ENCODE measurements around the gene CD6.

The CD6 gene

GRCh38 chr11:60987577-60988277, 16.2 kb downstream of the CD6 start:
- TF ChIP-seq PAX5 (IDR thresholded peaks at IDR 0.05; ENCODE audit: insufficient read depth, low read length, severe bottlenecking) (no peak), SPI1 (IDR thresholded peaks at IDR 0.05; ENCODE audit: low read depth, low read length) (no peak), POLR2A (IDR thresholded peaks at IDR 0.05; ENCODE audit: low read depth, low read length) (no peak), POLR2AphosphoS5 (IDR thresholded peaks at IDR 0.05; ENCODE audit: low read depth, low read length) (no peak), TAF1 (IDR thresholded peaks at IDR 0.05; ENCODE audit: low read depth, low read length) (no peak), POU2F2 (IDR thresholded peaks at IDR 0.05; ENCODE audit: low read depth, low read length) (no peak)
- FAIRE-seq (no peak), DNase-seq (ENCODE audit: insufficient read length, low spot score) (no peak)

- FAIRE-seq (no peak), DNase-seq (ENCODE audit: insufficient read length, low spot score) (no peak)
- TF ChIP-seq POU2F2 (IDR thresholded peaks at IDR 0.05; ENCODE audit: low read depth, low read length), result no peak
- TF ChIP-seq POLR2AphosphoS5 (IDR thresholded peaks at IDR 0.05; ENCODE audit: low read depth, low read length), result no peak
- no peak for TF ChIP-seq SPI1 (IDR thresholded peaks at IDR 0.05; ENCODE audit: low read depth, low read length)
- no peak for TF ChIP-seq PAX5 (IDR thresholded peaks at IDR 0.05; ENCODE audit: insufficient read depth, low read length, severe bottlenecking)
- no peak for TF ChIP-seq TAF1 (IDR thresholded peaks at IDR 0.05; ENCODE audit: low read depth, low read length)
- TF ChIP-seq POLR2A (IDR thresholded peaks at IDR 0.05; ENCODE audit: low read depth, low read length), result no peak
Observed at GRCh38 chr11:60988658-60989057, 17.2 kb downstream of the CD6 start.

GRCh38 chr11:60989093-60989650, 17.7 kb downstream of the CD6 start:
- FAIRE-seq, result peak; percentile 95
- no peak for TF ChIP-seq POLR2A (IDR thresholded peaks at IDR 0.05; ENCODE audit: low read depth, low read length)
- TF ChIP-seq POLR2AphosphoS5 (IDR thresholded peaks at IDR 0.05; ENCODE audit: low read depth, low read length), result no peak
- TF ChIP-seq SPI1 (IDR thresholded peaks at IDR 0.05; ENCODE audit: low read depth, low read length), result no peak
- TF ChIP-seq TAF1 (IDR thresholded peaks at IDR 0.05; ENCODE audit: low read depth, low read length), result no peak
- TF ChIP-seq PAX5 (IDR thresholded peaks at IDR 0.05; ENCODE audit: insufficient read depth, low read length, severe bottlenecking), result no peak
- TF ChIP-seq POU2F2 (IDR thresholded peaks at IDR 0.05; ENCODE audit: low read depth, low read length), result no peak
- DNase-seq (ENCODE audit: insufficient read length, low spot score), result no peak

- DNase-seq (ENCODE audit: insufficient read length, low spot score) (no peak), FAIRE-seq (no peak)
- TF ChIP-seq POLR2A (IDR thresholded peaks at IDR 0.05; ENCODE audit: low read depth, low read length) (no peak), PAX5 (IDR thresholded peaks at IDR 0.05; ENCODE audit: insufficient read depth, low read length, severe bottlenecking) (no peak)
Observed at GRCh38 chr11:60991457-60991856, 20.0 kb downstream of the CD6 start.

GRCh38 chr11:60992842-60993409, 21.4 kb downstream of the CD6 start:
- FAIRE-seq (no peak), DNase-seq (ENCODE audit: insufficient read length, low spot score) (no peak)
- TF ChIP-seq TAF1 (IDR thresholded peaks at IDR 0.05; ENCODE audit: low read depth, low read length) (no peak), SPI1 (IDR thresholded peaks at IDR 0.05; ENCODE audit: low read depth, low read length) (no peak), POLR2AphosphoS5 (IDR thresholded peaks at IDR 0.05; ENCODE audit: low read depth, low read length) (no peak), POU2F2 (IDR thresholded peaks at IDR 0.05; ENCODE audit: low read depth, low read length) (no peak), POLR2A (IDR thresholded peaks at IDR 0.05; ENCODE audit: low read depth, low read length) (no peak), PAX5 (IDR thresholded peaks at IDR 0.05; ENCODE audit: insufficient read depth, low read length, severe bottlenecking) (no peak)

- FAIRE-seq (no peak), DNase-seq (ENCODE audit: insufficient read length, low spot score) (no peak)
- TF ChIP-seq POLR2A (IDR thresholded peaks at IDR 0.05; ENCODE audit: low read depth, low read length) (no peak), POLR2AphosphoS5 (IDR thresholded peaks at IDR 0.05; ENCODE audit: low read depth, low read length) (no peak), POU2F2 (IDR thresholded peaks at IDR 0.05; ENCODE audit: low read depth, low read length) (no peak), PAX5 (IDR thresholded peaks at IDR 0.05; ENCODE audit: insufficient read depth, low read length, severe bottlenecking) (no peak), SPI1 (IDR thresholded peaks at IDR 0.05; ENCODE audit: low read depth, low read length) (no peak), TAF1 (IDR thresholded peaks at IDR 0.05; ENCODE audit: low read depth, low read length) (no peak)
Observed at GRCh38 chr11:60993615-60994014, 22.1 kb downstream of the CD6 start.

- DNase-seq (ENCODE audit: insufficient read length, low spot score) (no peak), FAIRE-seq (no peak)
- TF ChIP-seq POU2F2 (IDR thresholded peaks at IDR 0.05; ENCODE audit: low read depth, low read length), result no peak
Observed at GRCh38 chr11:60994541-60995080, 23.1 kb downstream of the CD6 start.

GRCh38 chr11:60995798-60996197, 24.3 kb downstream of the CD6 start:
- FAIRE-seq, result no peak
- no peak for DNase-seq (ENCODE audit: insufficient read length, low spot score)
- TF ChIP-seq PAX5 (IDR thresholded peaks at IDR 0.05; ENCODE audit: insufficient read depth, low read length, severe bottlenecking) (no peak), POLR2AphosphoS5 (IDR thresholded peaks at IDR 0.05; ENCODE audit: low read depth, low read length) (no peak), TAF1 (IDR thresholded peaks at IDR 0.05; ENCODE audit: low read depth, low read length) (no peak), SPI1 (IDR thresholded peaks at IDR 0.05; ENCODE audit: low read depth, low read length) (no peak), POU2F2 (IDR thresholded peaks at IDR 0.05; ENCODE audit: low read depth, low read length) (no peak), POLR2A (IDR thresholded peaks at IDR 0.05; ENCODE audit: low read depth, low read length) (no peak)

- DNase-seq (ENCODE audit: insufficient read length, low spot score), result no peak
- no peak for FAIRE-seq
- TF ChIP-seq PAX5 (IDR thresholded peaks at IDR 0.05; ENCODE audit: insufficient read depth, low read length, severe bottlenecking) (no peak), POLR2A (IDR thresholded peaks at IDR 0.05; ENCODE audit: low read depth, low read length) (no peak), POU2F2 (IDR thresholded peaks at IDR 0.05; ENCODE audit: low read depth, low read length) (no peak), SPI1 (IDR thresholded peaks at IDR 0.05; ENCODE audit: low read depth, low read length) (no peak), TAF1 (IDR thresholded peaks at IDR 0.05; ENCODE audit: low read depth, low read length) (no peak), POLR2AphosphoS5 (IDR thresholded peaks at IDR 0.05; ENCODE audit: low read depth, low read length) (no peak)
Observed at GRCh38 chr11:60996381-60997138, 25.1 kb downstream of the CD6 start.
